ENCODE measurements around the gene KMT2E.
A peak's percentile ranks its signal among the peaks of the same experiment; 100 is the strongest.

Gene KMT2E

DNA sequence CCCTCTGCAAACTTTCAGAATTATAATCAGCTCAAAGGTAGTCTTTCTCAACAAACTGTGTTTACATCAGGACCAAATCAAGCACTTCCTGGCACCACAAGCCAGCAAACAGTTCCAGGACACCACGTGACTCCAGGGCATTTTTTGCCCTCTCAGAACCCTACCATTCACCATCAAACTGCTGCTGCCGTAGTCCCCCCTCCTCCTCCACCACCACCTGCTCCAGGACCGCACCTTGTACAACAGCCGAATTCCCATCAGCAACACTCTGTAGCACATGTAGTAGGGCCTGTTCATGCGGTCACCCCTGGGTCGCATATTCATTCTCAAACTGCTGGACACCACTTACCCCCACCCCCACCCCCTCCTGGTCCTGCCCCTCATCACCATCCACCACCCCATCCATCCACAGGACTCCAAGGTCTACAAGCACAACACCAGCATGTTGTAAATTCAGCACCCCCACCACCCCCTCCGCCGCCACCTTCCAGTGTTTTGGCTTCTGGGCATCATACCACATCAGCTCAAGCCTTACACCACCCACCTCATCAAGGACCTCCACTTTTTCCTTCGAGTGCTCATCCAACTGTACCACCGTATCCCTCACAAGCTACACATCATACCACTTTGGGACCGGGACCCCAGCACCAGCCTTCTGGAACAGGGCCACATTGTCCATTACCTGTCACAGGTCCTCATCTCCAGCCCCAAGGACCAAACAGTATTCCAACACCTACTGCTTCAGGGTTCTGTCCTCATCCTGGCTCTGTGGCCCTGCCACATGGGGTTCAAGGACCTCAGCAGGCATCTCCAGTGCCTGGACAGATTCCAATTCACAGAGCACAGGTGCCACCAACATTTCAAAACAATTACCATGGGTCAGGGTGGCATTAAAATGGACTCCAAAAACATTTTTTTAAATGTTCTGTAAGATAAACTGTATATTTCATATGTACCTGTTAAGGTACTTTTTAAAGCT lies 98.7 kb downstream of the KMT2E start:
- CTCF ChIA-PET, result interaction anchor here (0.6 kb wide), 1 partner anchor 23 kb away, joined by 4 read pairs; no protein-coding TSS in a partner anchor
- peak overlapping the region; percentile 32 for H3K27ac ChIP-seq
- DNase-seq (ENCODE audit: low spot score), result peak; percentile 6
- POLR2A ChIA-PET (ENCODE audit: low non-redundant PET), result no interaction called here
- TF ChIP-seq, protein P1, sequence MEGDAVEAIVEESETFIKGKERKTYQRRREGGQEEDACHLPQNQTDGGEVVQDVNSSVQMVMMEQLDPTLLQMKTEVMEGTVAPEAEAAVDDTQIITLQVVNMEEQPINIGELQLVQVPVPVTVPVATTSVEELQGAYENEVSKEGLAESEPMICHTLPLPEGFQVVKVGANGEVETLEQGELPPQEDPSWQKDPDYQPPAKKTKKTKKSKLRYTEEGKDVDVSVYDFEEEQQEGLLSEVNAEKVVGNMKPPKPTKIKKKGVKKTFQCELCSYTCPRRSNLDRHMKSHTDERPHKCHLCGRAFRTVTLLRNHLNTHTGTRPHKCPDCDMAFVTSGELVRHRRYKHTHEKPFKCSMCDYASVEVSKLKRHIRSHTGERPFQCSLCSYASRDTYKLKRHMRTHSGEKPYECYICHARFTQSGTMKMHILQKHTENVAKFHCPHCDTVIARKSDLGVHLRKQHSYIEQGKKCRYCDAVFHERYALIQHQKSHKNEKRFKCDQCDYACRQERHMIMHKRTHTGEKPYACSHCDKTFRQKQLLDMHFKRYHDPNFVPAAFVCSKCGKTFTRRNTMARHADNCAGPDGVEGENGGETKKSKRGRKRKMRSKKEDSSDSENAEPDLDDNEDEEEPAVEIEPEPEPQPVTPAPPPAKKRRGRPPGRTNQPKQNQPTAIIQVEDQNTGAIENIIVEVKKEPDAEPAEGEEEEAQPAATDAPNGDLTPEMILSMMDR (conservative IDR thresholded peaks at IDR 0.05; ENCODE audit: low read depth), result no peak

DNA sequence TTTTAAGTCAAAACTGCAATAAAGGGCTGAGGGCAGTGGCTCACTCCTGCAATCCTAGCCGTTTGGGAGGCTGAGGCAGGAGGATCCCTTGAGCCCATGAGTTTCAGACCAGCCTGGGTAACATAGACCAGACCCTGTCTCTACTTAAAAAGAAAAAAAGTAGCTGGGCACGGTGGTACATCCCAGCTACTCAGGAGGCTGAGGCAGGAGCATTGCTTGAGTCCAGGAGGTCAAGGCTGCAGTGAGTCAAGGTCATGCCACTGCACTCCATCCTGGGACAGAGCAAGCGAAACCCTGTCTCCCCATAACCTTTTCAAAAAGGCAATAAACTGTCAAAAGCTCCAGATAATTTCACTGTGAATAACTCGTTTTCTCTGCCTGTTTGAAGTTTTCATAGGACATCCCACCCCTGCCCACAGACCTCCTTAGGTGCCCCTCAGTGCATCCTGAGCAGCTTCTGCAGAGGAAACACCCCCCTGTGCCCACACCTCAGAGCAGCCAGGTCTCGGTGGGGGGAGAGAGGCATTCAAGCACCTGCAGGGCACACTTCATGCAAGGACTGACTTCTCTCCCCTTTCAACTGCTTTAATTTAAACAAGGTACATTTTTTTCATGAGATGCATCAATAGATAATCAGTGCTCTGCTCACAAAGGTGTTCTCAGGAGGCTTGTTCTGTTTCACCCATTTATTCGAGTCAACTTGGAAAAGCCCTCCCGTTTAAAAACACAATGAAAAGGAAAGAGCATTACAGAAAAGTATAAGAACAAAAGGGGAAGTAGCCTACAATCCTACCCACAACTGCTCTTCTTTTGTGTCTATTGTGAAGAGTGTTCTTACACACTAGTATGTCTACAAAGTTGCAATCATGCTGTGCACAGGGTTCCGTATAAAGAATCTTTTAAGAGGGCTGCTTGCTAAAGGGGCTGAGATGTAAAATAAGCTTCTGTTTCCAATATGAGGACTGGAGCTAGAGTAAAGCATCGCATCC lies 104.9 kb downstream of the KMT2E start:
- POLR2A ChIA-PET (ENCODE audit: low non-redundant PET), result no interaction called here
- CTCF ChIA-PET, result interaction anchor here (0.6 kb wide), 1 partner anchor 13 kb away, joined by 4 read pairs; no protein-coding TSS in a partner anchor
- TF ChIP-seq, protein P1 (conservative IDR thresholded peaks at IDR 0.05; ENCODE audit: low read depth), result no peak
- peak overlapping the region; percentile 4; the same call in 1 of the 2 replicates for H3K27ac ChIP-seq
- no peak for DNase-seq (ENCODE audit: low spot score)

DNA sequence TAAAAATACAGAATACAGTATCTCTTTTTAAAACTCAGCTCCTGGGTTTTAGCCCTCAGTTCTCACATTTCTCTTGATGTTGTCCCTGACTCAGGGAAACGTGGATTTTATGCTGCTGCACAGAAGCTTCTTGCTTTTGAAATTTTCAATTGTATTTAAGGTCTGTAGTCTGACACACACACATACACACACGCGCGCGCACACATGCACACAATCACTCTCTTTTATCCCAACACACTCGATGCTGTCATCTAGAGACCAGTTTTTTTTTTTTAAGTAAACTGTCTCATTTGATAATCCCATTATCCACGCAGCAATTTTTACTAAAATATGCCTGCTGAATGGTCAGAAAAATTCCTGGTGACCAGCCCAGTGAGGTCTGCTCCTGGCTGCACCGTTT lies 108.6 kb downstream of the KMT2E start:
- DNase-seq (ENCODE audit: low spot score), result no peak

DNA sequence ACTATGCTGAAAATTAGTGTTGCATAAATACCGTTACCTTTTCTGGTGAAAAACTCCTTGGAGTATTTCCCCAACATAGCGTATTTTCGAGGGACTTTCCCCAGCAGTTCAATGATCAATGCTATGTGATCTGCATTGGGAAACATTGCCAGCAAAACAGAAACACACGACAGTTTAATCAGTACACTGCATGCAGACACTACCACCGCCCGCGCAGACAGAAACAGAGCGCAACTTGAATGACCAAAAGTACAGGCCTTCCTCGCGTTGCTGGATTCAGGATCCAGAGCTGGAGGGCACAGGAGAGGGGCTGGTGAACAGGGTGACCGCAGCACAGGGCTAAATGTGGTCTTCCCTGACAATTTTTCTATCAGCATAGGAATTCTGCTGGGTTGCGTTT lies 111.7 kb downstream of the KMT2E start:
- no peak overlapping the region for H3K27ac ChIP-seq
- CTCF ChIA-PET, result no interaction called here
- POLR2A ChIA-PET (ENCODE audit: low non-redundant PET), result no interaction called here
- DNase-seq (ENCODE audit: low spot score), result no peak
- TF ChIP-seq, protein P1 (conservative IDR thresholded peaks at IDR 0.05; ENCODE audit: low read depth), result no peak

More for the DNA sequence above, 108.6 kb downstream of the KMT2E start:
- H3K27ac ChIP-seq, result no peak overlapping the region
- ChIA-PET CTCF (no interaction called here), POLR2A (ENCODE audit: low non-redundant PET) (no interaction called here)
- TF ChIP-seq, protein P1 (conservative IDR thresholded peaks at IDR 0.05; ENCODE audit: low read depth), result no peak

DNA sequence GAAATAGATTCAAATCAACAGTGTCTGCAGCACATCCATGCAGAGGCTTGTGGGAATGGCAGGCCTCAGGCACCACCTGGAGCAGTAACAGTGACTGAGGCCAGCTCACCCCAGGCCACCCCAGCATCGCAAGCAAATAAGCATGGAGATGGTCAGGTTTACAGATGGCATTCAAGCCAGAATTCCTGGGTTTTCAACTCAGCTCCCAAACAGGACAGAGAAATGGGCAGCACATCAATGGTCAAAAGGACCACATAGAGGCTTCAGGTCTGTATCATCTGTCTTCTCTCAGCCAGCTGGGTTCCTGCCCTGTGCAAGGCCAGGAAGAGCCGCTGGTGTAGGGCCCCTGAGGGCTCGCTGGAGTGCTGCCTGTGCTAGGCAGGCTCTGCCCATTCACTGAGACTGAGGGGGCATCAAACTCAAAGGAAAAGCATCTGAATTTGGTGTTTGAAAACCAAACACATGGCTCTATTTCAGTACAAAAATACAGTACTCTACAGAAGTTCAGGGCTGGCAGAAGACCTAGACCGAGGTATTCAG lies 112.5 kb downstream of the KMT2E start:
- TF ChIP-seq, protein P1 (conservative IDR thresholded peaks at IDR 0.05; ENCODE audit: low read depth), result no peak
- ChIA-PET CTCF (no interaction called here), POLR2A (ENCODE audit: low non-redundant PET) (no interaction called here)
- H3K27ac ChIP-seq, result peak overlapping the region; percentile 20; the same call in 1 of the 2 replicates
- no peak for DNase-seq (ENCODE audit: low spot score)

DNA sequence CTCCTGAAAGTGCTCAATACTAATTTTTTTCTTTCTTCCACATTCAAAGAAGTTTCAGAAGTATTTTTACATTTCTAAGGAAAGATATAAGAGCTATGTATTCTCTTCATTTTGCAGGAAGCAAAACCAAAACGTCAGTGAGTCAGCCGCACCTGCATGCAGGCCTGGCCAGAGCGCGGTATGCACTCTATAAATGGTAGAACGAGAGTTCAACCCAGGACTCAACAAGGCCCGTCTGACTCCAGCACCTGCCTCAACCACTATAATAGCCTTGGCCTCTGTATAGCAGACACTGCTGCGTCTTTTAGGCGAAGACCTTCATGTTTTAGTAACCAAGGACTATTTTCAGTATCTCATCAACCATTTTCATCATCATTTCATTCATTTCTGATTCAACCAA lies 113.2 kb downstream of the KMT2E start:
- CTCF ChIA-PET, result interaction anchor here (0.6 kb wide), 1 partner anchor 12 kb away, joined by 3 read pairs; no protein-coding TSS in a partner anchor
- H3K27ac ChIP-seq, result no peak overlapping the region
- DNase-seq (ENCODE audit: low spot score), result no peak
- TF ChIP-seq, protein P1 (conservative IDR thresholded peaks at IDR 0.05; ENCODE audit: low read depth), result no peak
- POLR2A ChIA-PET (ENCODE audit: low non-redundant PET), result no interaction called here

Data from RWPE1 (cell line).